Chondrocyte (in vitro differentiated cells): ENCODE results near the gene KRCC1. TPM values are rescaled to one million over a fixed set of nuclear protein-coding genes. Genes with fewer than 3 reads are reported as not detected.

ENCODE experiments used
- DNase-seq: peaks from one replicate; pipeline ENCODE4 v3.0.0; 2021; ENCODE audit warnings: mixed read lengths, low spot score
- H3K27ac Mint-ChIP-seq: one replicate; pipeline ENCODE4 v1.8.0; 2021; ENCODE audit warnings: mild to moderate bottlenecking, moderate library complexity, mixed read lengths; ENCODE audit not compliant: unreplicated experiment
- H3K27me3 Mint-ChIP-seq: 2 replicates; pipeline ENCODE4 v1.8.0; 2021; ENCODE audit warnings: low read depth, mixed read lengths
- H3K36me3 Mint-ChIP-seq: 2 replicates; pipeline ENCODE4 v1.8.0; 2021; ENCODE audit warnings: low read depth, mixed read lengths
- H3K4me1 Mint-ChIP-seq: 2 replicates; pipeline ENCODE4 v1.8.0; 2021; ENCODE audit warnings: low read depth, mild to moderate bottlenecking, mixed read lengths
- H3K4me3 Mint-ChIP-seq: one replicate; pipeline ENCODE4 v1.8.0; 2021; ENCODE audit warnings: mild to moderate bottlenecking, moderate library complexity, mixed read lengths; ENCODE audit not compliant: unreplicated experiment
- H3K9me3 Mint-ChIP-seq: 2 replicates; pipeline ENCODE4 v1.8.0; 2021; ENCODE audit warnings: low read depth, mixed read lengths
- total RNA-seq: library from RNA; stranded (reverse); gene quantifications from 3 replicates; pipeline ENCODE4 v1.2.1, GENCODE V29; 2021
- TF ChIP-seq, protein P1 (sequence below): fragments of 200-600 bp; sonication (generic); IDR thresholded peaks from 2 replicates; pipeline ENCODE4 v1.5.0; 2021; ENCODE audit warnings: antibody characterized with exemption, mild to moderate bottlenecking, moderate library complexity

Gene KRCC1
- total RNA-seq, 1 donor from 2014 or later = 25.3 TPM

DNA sequence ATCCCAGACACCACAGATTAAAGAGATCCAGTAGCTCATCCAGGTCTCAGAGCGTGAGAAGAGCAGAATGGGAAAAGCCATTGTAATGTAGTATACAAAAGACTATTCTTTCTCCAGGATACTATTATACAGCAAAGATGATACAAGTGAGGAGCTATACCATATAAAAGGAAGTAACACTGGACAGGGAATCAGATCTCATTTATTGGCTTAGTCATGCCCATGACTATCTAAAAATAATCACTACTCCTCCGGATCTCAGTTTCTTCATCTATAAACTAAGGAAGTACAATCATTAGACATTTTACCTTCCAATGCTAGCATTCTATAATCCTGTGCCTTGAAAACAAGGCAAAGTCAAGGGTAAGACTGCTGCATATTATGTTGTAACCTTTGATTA is 19.4 kb downstream of the KRCC1 start:
- Mint-ChIP-seq H3K9me3 (peaks cover 3% of the 10 kb centered on the region), H3K27ac (no peak overlapping the region), H3K4me1 (peaks cover 35% of the 10 kb centered on the region), H3K36me3 (peaks cover 19% of the 10 kb centered on the region), H3K27me3 (no peaks in the 10 kb centered on the region), H3K4me3 (no peak overlapping the region)
- DNase-seq = no peak
- TF ChIP-seq, protein P1, sequence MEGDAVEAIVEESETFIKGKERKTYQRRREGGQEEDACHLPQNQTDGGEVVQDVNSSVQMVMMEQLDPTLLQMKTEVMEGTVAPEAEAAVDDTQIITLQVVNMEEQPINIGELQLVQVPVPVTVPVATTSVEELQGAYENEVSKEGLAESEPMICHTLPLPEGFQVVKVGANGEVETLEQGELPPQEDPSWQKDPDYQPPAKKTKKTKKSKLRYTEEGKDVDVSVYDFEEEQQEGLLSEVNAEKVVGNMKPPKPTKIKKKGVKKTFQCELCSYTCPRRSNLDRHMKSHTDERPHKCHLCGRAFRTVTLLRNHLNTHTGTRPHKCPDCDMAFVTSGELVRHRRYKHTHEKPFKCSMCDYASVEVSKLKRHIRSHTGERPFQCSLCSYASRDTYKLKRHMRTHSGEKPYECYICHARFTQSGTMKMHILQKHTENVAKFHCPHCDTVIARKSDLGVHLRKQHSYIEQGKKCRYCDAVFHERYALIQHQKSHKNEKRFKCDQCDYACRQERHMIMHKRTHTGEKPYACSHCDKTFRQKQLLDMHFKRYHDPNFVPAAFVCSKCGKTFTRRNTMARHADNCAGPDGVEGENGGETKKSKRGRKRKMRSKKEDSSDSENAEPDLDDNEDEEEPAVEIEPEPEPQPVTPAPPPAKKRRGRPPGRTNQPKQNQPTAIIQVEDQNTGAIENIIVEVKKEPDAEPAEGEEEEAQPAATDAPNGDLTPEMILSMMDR = no peak

DNA sequence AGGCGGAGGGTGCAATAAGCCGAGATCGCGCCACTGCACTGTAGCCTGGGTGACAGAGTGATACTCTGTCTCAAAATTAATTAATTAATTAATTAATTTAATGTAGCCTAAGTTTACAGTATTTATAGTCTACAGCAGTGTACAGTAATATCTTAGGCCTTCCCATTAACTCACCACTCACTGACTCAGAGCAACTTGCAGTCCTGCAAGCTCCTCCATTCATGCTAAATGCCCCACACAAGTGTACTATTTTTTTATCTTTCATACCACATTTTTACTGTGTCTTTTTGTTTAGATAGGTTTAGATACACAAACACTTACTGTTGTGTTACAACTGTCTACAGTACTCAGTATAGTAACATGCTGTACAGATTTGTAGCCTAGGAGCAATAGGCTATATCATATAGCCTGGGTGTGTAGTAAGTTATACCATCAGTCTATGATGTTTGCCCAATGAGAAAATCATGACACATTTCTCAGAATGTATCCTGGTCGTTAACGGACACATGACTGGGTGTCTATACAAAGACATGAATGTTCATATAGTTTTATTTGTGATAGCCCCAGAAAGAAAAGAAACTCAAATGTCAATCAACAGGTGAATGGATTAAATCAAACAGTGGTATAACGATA is 23.4 kb downstream of the KRCC1 start:
- peaks cover 3% of the 10 kb centered on the region for H3K9me3 Mint-ChIP-seq
- H3K27ac Mint-ChIP-seq = no peak overlapping the region
- H3K4me3 Mint-ChIP-seq = no peak overlapping the region
- TF ChIP-seq, protein P1 = no peak
- DNase-seq = no peak
- H3K27me3 Mint-ChIP-seq = no peaks in the 10 kb centered on the region
- peaks cover 12% of the 10 kb centered on the region for H3K4me1 Mint-ChIP-seq
- peaks cover 33% of the 10 kb centered on the region for H3K36me3 Mint-ChIP-seq

DNA sequence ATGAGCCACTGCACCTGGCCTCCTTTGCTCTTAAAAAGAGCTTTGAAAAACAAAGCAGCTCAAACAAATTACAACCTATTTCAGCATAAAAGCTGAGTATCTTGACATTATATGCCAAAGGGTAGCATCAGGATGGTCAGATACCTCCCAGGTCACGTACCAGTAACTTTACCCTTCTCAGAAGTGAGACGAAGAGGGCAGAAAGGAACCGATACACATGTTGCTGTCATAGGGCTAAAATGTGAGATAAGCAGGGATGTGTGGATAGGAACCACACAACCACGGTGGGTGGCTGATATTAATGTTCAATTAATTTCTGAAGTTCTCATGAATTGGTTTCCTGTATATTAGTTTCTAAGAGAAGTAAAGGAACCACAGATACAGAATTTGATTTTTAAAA is 26.7 kb downstream of the KRCC1 start:
- H3K36me3 Mint-ChIP-seq = peaks cover 27% of the 10 kb centered on the region
- TF ChIP-seq, protein P1 = no peak
- H3K9me3 Mint-ChIP-seq = no peaks in the 10 kb centered on the region
- H3K27ac Mint-ChIP-seq = no peak overlapping the region
- DNase-seq = no peak
- H3K4me1 Mint-ChIP-seq = no peaks in the 10 kb centered on the region
- no peak overlapping the region for H3K4me3 Mint-ChIP-seq
- H3K27me3 Mint-ChIP-seq = no peaks in the 10 kb centered on the region

DNA sequence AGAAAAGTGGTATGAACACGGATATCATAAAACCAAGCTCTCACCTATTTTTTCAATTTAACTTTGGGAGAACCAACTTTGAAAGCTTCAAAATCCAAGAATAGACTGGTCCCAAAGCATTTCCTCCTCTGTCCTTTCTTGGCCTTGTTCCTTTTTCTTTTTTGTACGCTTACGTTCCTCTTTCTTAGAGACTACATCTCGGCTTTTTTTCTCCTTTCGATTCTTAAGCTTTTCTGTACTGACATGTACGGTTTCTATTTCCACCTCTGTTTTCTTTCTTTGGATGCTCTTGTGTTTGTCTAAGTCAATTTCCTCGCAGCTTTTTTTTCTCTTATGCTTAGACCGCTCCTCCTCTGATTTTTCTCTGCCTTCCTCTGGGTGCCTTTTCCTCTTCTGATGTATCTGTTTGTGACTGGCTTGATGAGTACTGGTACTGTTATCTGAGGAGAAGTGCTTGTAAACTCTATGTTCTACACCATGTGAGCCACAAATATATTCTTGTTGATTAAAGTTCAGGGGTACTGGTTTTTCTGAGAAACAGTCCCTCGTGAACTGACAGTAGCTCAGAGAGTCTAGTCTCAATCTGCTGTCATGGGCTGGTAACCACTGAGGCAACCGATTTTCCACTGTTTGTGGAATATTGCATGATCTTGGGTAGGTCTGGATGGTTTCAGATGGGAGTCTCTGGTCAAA is 27.7 kb downstream of the KRCC1 start:
- Mint-ChIP-seq H3K27ac (no peak overlapping the region), H3K36me3 (peaks cover 22% of the 10 kb centered on the region), H3K9me3 (no peaks in the 10 kb centered on the region), H3K27me3 (no peaks in the 10 kb centered on the region), H3K4me1 (no peaks in the 10 kb centered on the region), H3K4me3 (no peak overlapping the region)
- no peak for DNase-seq
- TF ChIP-seq, protein P1 = no peak

DNA sequence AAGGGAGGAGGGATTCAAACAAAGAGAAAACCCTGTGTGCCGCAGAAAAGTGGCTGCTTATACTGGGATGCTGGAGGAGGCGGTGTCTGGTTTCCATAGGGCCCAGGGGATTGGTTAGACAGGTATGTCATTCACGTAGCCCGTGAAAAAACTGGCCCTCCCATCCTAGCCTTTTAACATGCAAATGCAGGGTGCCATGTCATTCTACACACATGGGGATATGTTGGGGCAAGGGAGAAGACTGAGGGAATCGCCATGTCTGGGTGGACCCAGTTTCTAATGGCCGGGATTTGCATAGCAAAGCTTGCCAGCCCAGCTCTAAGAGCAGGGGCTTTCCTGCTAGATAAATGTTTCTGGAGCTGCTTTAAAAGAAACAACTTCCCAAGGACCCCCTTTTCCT is 31.1 kb downstream of the KRCC1 start:
- TF ChIP-seq, protein P1 = no peak
- Mint-ChIP-seq H3K4me1 (no peaks in the 10 kb centered on the region), H3K27me3 (no peaks in the 10 kb centered on the region), H3K27ac (no peak overlapping the region), H3K4me3 (no peak overlapping the region), H3K36me3 (peaks cover 19% of the 10 kb centered on the region), H3K9me3 (no peaks in the 10 kb centered on the region)
- DNase-seq = no peak
